AG04450 (cell line): ENCODE measurements around the gene SORBS2. TPM values are rescaled to one million over a fixed set of nuclear protein-coding genes. Genes with fewer than 3 reads are reported as not detected.

Experiments
- CTCF ChIA-PET: fragments of 300-600, 350-600 bp; formaldehyde crosslinking; extraction: SDS; loops from one replicate; lab custom pipeline; 2022; ENCODE audit warnings: antibody characterized with exemption, inconsistent platforms; lab: Charles Lee
- POLR2A ChIA-PET: fragments of 350-600 bp; formaldehyde crosslinking; extraction: SDS; loops from one replicate; lab custom pipeline; 2021; ENCODE audit warnings: antibody characterized with exemption, inconsistent platforms; lab: Yijun Ruan, JAX
- DNase-seq: peaks from one replicate; pipeline ENCODE4 v3.0.0-alpha.2; 2011; ENCODE audit warnings: low read depth, low spot score
- H3K27ac ChIP-seq: one replicate; pipeline ENCODE4 v1.5.1; 2012; ENCODE audit warnings: low read depth, low read length, control low read depth
- H3K27me3 ChIP-seq: one replicate; pipeline ENCODE4 v1.6.0; 2012; ENCODE audit warnings: low read length; ENCODE audit not compliant: control insufficient read depth, insufficient read depth
- H3K4me3 ChIP-seq: 2 replicates; pipeline ENCODE4 v1.5.1; 2011; ENCODE audit warnings: mild to moderate bottlenecking, low read depth, low read length, control low read depth
- H3K9me3 ChIP-seq: 2 replicates; pipeline ENCODE4 v1.5.1; 2012; ENCODE audit warnings: low read length; ENCODE audit not compliant: control insufficient read depth, insufficient read depth
- CTCF ChIP-seq: IDR thresholded peaks from 2 replicates; pipeline ENCODE4 v1.5.1; 2011; ENCODE audit warnings: low read depth, low read length, control low read depth, inconsistent platforms
- polyA plus RNA-seq: library from polyadenylated mRNA; depleted of rRNA; stranded (reverse); fragments of >200 nt; gene quantifications from 2 replicates; pipeline ENCODE4 v1.2.3, GENCODE V29; 2011

Gene SORBS2
- polyA plus RNA-seq, 1 experiment: not detected

GRCh38 chr4:185672618-185673017, 139.4 kb downstream of the SORBS2 start:
- Histone ChIP-seq H3K4me3 (no peak overlapping the region), H3K27ac (no peak overlapping the region), H3K27me3 (no peaks in the 10 kb centered on the region), H3K9me3 (no peaks in the 10 kb centered on the region)
- DNase-seq: no peak
- POLR2A ChIA-PET: no interaction called here
- CTCF ChIA-PET: no interaction called here
- no peak for TF ChIP-seq CTCF

GRCh38 chr4:185672151-185672550, 139.8 kb downstream of the SORBS2 start:
- CTCF ChIA-PET: no interaction called here
- POLR2A ChIA-PET: no interaction called here
- DNase-seq: no peak

GRCh38 chr4:185671496-185671895, 140.5 kb downstream of the SORBS2 start:
- H3K9me3 ChIP-seq: no peaks in the 10 kb centered on the region
- no peaks in the 10 kb centered on the region for H3K27me3 ChIP-seq
- no peak for DNase-seq
- ChIA-PET CTCF (interaction anchor here (0.7 kb wide), 1 partner anchor 366 kb away, joined by 3 read pairs; no protein-coding TSS in a partner anchor), POLR2A (no interaction called here)
- TF ChIP-seq CTCF: no peak
- H3K4me3 ChIP-seq: no peak overlapping the region
- H3K27ac ChIP-seq: no peak overlapping the region

More at GRCh38 chr4:185672151-185672550, 139.8 kb downstream of the SORBS2 start:
- Histone ChIP-seq H3K9me3 (no peaks in the 10 kb centered on the region), H3K27ac (no peak overlapping the region), H3K4me3 (no peak overlapping the region), H3K27me3 (no peaks in the 10 kb centered on the region)
- no peak for TF ChIP-seq CTCF

- Histone ChIP-seq H3K27ac (no peak overlapping the region), H3K27me3 (no peaks in the 10 kb centered on the region), H3K4me3 (no peak overlapping the region), H3K9me3 (no peaks in the 10 kb centered on the region)
- CTCF ChIA-PET: interaction anchor here (0.7 kb wide), 1 partner anchor 366 kb away, joined by 3 read pairs; no protein-coding TSS in a partner anchor
- DNase-seq: no peak
- TF ChIP-seq CTCF: no peak
- POLR2A ChIA-PET: no interaction called here
Measured at GRCh38 chr4:185671066-185671465, 140.9 kb downstream of the SORBS2 start.

- ChIA-PET POLR2A (no interaction called here), CTCF (interaction anchor here (1.7 kb wide), 1 partner anchor 29 kb away, joined by 4 read pairs; no protein-coding TSS in a partner anchor)
Measured at GRCh38 chr4:185669288-185669687, 142.7 kb downstream of the SORBS2 start.

More at GRCh38 chr4:185669288-185669687, 142.7 kb downstream of the SORBS2 start:
- H3K9me3 ChIP-seq: no peaks in the 10 kb centered on the region
- H3K27me3 ChIP-seq: no peaks in the 10 kb centered on the region
- DNase-seq: no peak
- no peak overlapping the region for H3K4me3 ChIP-seq
- no peak for TF ChIP-seq CTCF
- H3K27ac ChIP-seq: no peak overlapping the region
